Gastrocnemius medialis (tissue), 4 donors: Measurements from ENCODE around the gene GALNT14. TPM values are rescaled to one million over a fixed set of nuclear protein-coding genes. Genes with fewer than 3 reads are reported as not detected.

ENCODE experiments used
- ATAC-seq, 2 donors: fragments of 150-250 bp; one replicate each; pipeline ENCODE4 v1.9.1; 2016
- DNase-seq, 2 donors: peaks; one replicate each; pipeline ENCODE4 v3.0.0-alpha.2; 2019
- H3K27ac ChIP-seq, 4 donors: fragments of 200-600 bp; sonication (generic); 1 replicate in 1 of 4; 2 replicates in 3 of 4; pipeline ENCODE4 v1.5.1; 2016 to 2018; ENCODE audit warnings: mild to moderate bottlenecking in 2 of 4, moderate library complexity in 1 of 4
- H3K27me3 ChIP-seq, 3 donors: fragments of 200-600 bp; sonication (generic) in 2 of 3; 1 replicate in 1 of 3; 2 replicates in 2 of 3; pipeline versions ENCODE4 v1.5.1 to v1.6.0; 2016 to 2019; ENCODE audit warnings: mild to moderate bottlenecking in 1 of 3, moderate library complexity in 1 of 3
- H3K36me3 ChIP-seq, 2 donors: fragments of 200-600 bp; sonication (generic) in 1 of 2; one replicate each; pipeline ENCODE4 v1.5.1; 2017 to 2018
- H3K4me1 ChIP-seq, 2 donors: fragments of 200-600 bp; sonication (generic) in 1 of 2; one replicate each; pipeline ENCODE4 v1.5.1; 2016 to 2017; ENCODE audit warnings: mild to moderate bottlenecking in 2 of 2
- H3K4me3 ChIP-seq, 4 donors: fragments of 200-600 bp; sonication (generic) in 3 of 4; 1 replicate in 1 of 4; 2 replicates in 3 of 4; pipeline ENCODE4 v1.5.1; 2016 to 2019; ENCODE audit warnings: mild to moderate bottlenecking in 2 of 4
- H3K9me3 ChIP-seq, 3 donors: fragments of 200-600 bp; sonication (generic) in 2 of 3; 1 replicate in 1 of 3; 2 replicates in 2 of 3; pipeline ENCODE4 v1.5.1; 2016 to 2019
- POLR2A ChIP-seq, 2 donors: fragments of 450-650 bp; IDR thresholded peaks; one replicate each; pipeline ENCODE4 v1.6.1; 2017; ENCODE audit warnings: antibody characterized with exemption in 2 of 2, mild to moderate bottlenecking in 2 of 2, moderate library complexity in 2 of 2
- in situ Hi-C, 4 donors: fragments of 200-750 bp; cut with MboI; loops; one replicate each; pipeline versions ENCODE4 v1.15.0 to v1.8.0; 2017; ENCODE audit warnings: low sequenced_read_pairs in 4 of 4
- intact Hi-C: fragments of 100-400 bp; cut with DNase I; formaldehyde crosslinking; loops from one replicate; pipeline ENCODE4 v1.15.1; 2023; ENCODE audit warnings: low total_unique reads
- total RNA-seq, 4 donors: library from RNA; depleted of rRNA; stranded (reverse); fragments of >200 nt; gene quantifications; one replicate each; pipeline versions ENCODE4 v1.1.0 to v1.2.3, GENCODE V29; 2016
- TF ChIP-seq, protein P1 (sequence below), 5 experiments: fragments of 450-650 bp in 3 of 5; fragments of 200-600 bp in 2 of 5; sonication (generic) in 2 of 5; IDR thresholded peaks in 4 of 5; conservative IDR thresholded peaks in 1 of 5; 1 replicate in 4 of 5; 2 replicates in 1 of 5; pipeline ENCODE4 v1.5.1; 2016 to 2019; ENCODE audit warnings: antibody characterized with exemption in 5 of 5, mild to moderate bottlenecking in 3 of 5, moderate library complexity in 3 of 5

Gene GALNT14
- total RNA-seq, 4 donors from 2014 or later, result 0.16 TPM; not detected in 3

DNA sequence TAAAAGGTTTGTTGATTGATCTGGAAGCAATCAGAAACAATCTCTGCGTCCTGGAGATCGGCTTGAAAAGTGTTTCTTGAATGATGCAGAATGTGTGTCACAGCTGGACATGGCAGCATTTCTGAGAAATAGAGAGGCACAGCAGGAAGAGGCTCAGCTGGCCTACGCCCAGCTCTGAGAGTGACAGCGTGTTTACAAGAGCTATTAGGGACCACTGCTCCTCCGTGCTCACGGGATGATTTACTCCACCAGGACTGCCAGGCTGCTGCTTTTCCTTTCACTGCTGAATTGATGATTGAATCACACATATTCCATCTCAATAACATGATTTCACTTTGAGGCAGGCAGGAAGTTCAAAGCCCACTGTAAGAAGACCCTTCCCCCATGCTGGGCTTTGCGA, 62.8 kb downstream of the GALNT14 start:
- H3K27ac ChIP-seq, result no peak overlapping the region

DNA sequence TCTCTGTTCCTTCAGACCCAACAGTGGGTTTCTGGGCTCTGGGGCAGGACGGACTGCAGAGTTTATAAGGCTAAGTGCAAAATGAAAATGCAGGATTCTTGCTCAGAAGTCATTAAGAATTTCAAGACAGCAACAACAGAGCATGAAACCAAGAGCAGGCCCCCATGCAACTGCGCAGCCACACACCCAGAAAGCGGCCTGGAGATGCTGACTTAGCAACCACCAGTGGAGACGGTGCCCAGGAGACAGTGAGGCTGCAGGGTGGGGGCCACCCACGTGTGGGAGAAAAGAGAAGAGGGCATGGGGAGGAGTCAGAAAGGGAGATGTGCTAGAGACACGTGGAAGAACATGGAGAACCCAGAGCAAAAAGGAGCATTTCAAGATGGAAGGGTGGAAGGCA, 66.5 kb downstream of the GALNT14 start:
- Histone ChIP-seq H3K4me1 (no peaks in the 10 kb centered on the region), H3K4me3 (no peak overlapping the region), H3K27ac (no peak overlapping the region), H3K9me3 (no peaks in the 10 kb centered on the region), H3K27me3 (no peaks in the 10 kb centered on the region), H3K36me3 (no peaks in the 10 kb centered on the region)
- DNase-seq, result no peak
- ATAC-seq, result no peak
- TF ChIP-seq, protein P1, sequence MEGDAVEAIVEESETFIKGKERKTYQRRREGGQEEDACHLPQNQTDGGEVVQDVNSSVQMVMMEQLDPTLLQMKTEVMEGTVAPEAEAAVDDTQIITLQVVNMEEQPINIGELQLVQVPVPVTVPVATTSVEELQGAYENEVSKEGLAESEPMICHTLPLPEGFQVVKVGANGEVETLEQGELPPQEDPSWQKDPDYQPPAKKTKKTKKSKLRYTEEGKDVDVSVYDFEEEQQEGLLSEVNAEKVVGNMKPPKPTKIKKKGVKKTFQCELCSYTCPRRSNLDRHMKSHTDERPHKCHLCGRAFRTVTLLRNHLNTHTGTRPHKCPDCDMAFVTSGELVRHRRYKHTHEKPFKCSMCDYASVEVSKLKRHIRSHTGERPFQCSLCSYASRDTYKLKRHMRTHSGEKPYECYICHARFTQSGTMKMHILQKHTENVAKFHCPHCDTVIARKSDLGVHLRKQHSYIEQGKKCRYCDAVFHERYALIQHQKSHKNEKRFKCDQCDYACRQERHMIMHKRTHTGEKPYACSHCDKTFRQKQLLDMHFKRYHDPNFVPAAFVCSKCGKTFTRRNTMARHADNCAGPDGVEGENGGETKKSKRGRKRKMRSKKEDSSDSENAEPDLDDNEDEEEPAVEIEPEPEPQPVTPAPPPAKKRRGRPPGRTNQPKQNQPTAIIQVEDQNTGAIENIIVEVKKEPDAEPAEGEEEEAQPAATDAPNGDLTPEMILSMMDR (IDR thresholded peaks at IDR 0.05 in 4 of 5, conservative IDR thresholded peaks at IDR 0.05 in 1 of 5), result no peak
- no peak for TF ChIP-seq POLR2A (IDR thresholded peaks at IDR 0.05)
- intact Hi-C loops (no loop called here), in situ Hi-C loops (no loop called here)

More for the DNA sequence above, 62.8 kb downstream of the GALNT14 start:
- ATAC-seq (no peak), DNase-seq (no peak)
- Histone ChIP-seq H3K9me3 (no peaks in the 10 kb centered on the region), H3K4me1 (no peaks in the 10 kb centered on the region), H3K36me3 (no peaks in the 10 kb centered on the region), H3K4me3 (no peak overlapping the region), H3K27me3 (no peaks in the 10 kb centered on the region)
- in situ Hi-C loops, result no loop called here
- intact Hi-C loops, result no loop called here
- TF ChIP-seq, protein P1 (IDR thresholded peaks at IDR 0.05 in 4 of 5, conservative IDR thresholded peaks at IDR 0.05 in 1 of 5), result no peak
- TF ChIP-seq POLR2A (IDR thresholded peaks at IDR 0.05), result no peak

DNA sequence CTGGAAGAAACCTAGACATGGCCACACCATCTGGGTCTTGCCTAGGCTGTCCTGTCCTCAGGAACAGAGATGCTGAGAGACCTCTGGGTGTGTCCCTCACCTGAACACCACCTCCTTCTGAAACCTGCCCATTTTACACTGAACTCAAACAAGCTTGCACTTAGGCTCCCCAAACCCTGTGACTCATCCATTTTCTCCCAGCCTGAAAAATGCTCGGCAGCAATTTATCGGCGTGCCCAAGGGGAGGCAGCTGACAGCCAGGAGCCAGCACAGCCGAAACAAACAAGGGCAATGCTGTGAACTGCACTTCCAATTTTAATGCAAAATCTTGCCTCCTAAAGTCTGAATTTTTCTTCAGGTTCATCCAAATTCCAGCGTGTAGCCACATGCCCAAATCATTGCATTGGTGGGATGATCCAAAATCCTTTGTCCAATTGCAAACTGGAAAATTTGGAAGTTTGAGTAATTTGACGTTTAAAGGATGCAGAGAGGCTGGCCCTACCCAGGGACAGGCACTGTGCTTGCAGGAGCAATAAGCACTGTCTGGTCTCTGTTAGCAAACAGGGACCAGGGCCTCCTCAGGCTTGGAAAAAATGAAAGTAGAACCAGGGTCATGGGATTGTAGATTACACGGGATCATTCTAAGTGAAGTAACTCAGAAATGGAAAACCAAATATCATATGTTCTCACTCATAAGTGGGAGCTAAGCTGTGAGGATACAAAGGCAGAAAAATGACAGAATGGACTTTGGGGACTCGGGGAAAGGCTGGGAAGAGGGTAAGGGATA, 67.7 kb downstream of the GALNT14 start:
- intact Hi-C loops (no loop called here), in situ Hi-C loops (no loop called here)
- Histone ChIP-seq H3K4me3 (no peak overlapping the region), H3K27ac (no peak overlapping the region), H3K36me3 (no peaks in the 10 kb centered on the region), H3K27me3 (no peaks in the 10 kb centered on the region), H3K9me3 (no peaks in the 10 kb centered on the region), H3K4me1 (no peaks in the 10 kb centered on the region)
- TF ChIP-seq POLR2A (IDR thresholded peaks at IDR 0.05), result no peak
- TF ChIP-seq, protein P1 (IDR thresholded peaks at IDR 0.05 in 4 of 5, conservative IDR thresholded peaks at IDR 0.05 in 1 of 5), result no peak
- no peak for DNase-seq
- no peak for ATAC-seq

DNA sequence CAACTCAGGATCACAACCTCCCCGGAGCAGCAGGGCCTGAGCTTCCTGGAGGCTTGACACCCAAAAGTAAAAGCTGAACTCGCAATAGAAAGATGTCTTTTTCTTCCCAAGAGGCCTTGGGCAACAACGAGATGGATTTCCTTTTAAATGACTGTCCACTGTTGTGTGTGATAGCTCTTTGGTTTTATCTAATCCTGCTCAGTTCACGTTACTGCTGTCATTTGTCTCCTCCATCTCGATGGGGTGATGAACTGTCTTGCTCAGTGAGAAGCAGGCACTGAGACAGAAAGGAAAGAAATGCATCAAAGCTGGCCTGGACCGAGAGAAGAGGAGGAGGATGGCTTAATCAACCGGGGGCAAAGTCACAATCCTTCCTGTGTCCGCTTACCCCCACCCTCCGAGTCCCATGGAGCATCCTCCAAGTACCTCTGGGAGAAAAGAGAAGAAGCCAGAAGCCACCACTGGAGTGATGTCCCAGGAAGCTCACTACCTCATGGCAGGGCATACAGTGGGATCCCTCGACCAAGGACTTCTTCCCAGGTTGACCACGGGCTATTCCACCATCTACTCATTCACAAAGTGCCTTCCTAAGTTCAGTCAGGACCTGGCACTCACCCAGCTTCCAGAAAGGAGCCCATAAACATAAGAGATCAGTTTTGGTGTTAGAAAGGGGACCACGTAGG, 68.5 kb downstream of the GALNT14 start:
- ATAC-seq (no peak), DNase-seq (no peak)
- Histone ChIP-seq H3K9me3 (no peaks in the 10 kb centered on the region), H3K36me3 (no peaks in the 10 kb centered on the region), H3K4me3 (no peak overlapping the region), H3K27me3 (no peaks in the 10 kb centered on the region), H3K4me1 (no peaks in the 10 kb centered on the region), H3K27ac (no peak overlapping the region)
- in situ Hi-C loops (no loop called here), intact Hi-C loops (no loop called here)
- TF ChIP-seq, protein P1 (IDR thresholded peaks at IDR 0.05 in 4 of 5, conservative IDR thresholded peaks at IDR 0.05 in 1 of 5), result no peak
- no peak for TF ChIP-seq POLR2A (IDR thresholded peaks at IDR 0.05)
